Measurements from ENCODE around the gene GADD45G.

GADD45G gene

GRCh38 chr9:89579741-89580385, 24.9 kb upstream of the GADD45G start:
- H3K4me3 ChIP-seq (ENCODE audit: low read length) = no peak overlapping the region
- DNase-seq (ENCODE audit: low read depth) = no peak
- TF ChIP-seq, protein P1, sequence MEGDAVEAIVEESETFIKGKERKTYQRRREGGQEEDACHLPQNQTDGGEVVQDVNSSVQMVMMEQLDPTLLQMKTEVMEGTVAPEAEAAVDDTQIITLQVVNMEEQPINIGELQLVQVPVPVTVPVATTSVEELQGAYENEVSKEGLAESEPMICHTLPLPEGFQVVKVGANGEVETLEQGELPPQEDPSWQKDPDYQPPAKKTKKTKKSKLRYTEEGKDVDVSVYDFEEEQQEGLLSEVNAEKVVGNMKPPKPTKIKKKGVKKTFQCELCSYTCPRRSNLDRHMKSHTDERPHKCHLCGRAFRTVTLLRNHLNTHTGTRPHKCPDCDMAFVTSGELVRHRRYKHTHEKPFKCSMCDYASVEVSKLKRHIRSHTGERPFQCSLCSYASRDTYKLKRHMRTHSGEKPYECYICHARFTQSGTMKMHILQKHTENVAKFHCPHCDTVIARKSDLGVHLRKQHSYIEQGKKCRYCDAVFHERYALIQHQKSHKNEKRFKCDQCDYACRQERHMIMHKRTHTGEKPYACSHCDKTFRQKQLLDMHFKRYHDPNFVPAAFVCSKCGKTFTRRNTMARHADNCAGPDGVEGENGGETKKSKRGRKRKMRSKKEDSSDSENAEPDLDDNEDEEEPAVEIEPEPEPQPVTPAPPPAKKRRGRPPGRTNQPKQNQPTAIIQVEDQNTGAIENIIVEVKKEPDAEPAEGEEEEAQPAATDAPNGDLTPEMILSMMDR (conservative IDR thresholded peaks at IDR 0.05; ENCODE audit: low read length) = no peak

GRCh38 chr9:89586311-89586710, 18.5 kb upstream of the GADD45G start:
- TF ChIP-seq, protein P1 (conservative IDR thresholded peaks at IDR 0.05; ENCODE audit: low read length) = no peak
- no peak overlapping the region for H3K4me3 ChIP-seq (ENCODE audit: low read length)
- no peak for DNase-seq (ENCODE audit: low read depth)

GRCh38 chr9:89588271-89588879, 16.4 kb upstream of the GADD45G start:
- TF ChIP-seq, protein P1 (conservative IDR thresholded peaks at IDR 0.05; ENCODE audit: low read length) = no peak
- no peak for DNase-seq (ENCODE audit: low read depth)
- no peak overlapping the region for H3K4me3 ChIP-seq (ENCODE audit: low read length)

DNA sequence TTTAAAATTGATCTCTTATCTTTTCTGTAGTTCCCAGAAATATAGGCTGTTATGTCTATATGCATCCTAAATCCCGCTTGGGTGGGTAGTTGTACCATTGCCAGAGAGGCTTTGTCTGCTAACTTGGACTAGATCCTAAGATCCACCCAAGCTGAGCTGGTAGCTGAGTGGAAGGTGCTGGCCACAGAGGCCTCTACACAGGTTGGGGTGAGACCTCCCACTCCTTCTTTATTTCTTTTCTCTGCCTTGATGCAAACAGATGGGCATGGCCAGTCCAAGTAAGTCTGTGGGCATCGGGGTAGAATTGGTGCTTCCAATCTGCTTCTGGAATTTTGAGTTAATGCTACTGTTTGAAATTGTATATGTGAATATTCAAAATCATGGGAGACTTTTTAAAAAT, 14.4 kb upstream of the GADD45G start:
- H3K4me3 ChIP-seq (ENCODE audit: low read length) = no peak overlapping the region
- no peak for DNase-seq (ENCODE audit: low read depth)
- TF ChIP-seq, protein P1 (conservative IDR thresholded peaks at IDR 0.05; ENCODE audit: low read length) = no peak

- DNase-seq (ENCODE audit: low read depth) = no peak
- TF ChIP-seq, protein P1 (conservative IDR thresholded peaks at IDR 0.05; ENCODE audit: low read length) = no peak
- no peak overlapping the region for H3K4me3 ChIP-seq (ENCODE audit: low read length)
Observed at GRCh38 chr9:89591274-89592212, 13.3 kb upstream of the GADD45G start.

GRCh38 chr9:89592213-89592815, 12.5 kb upstream of the GADD45G start:
- H3K4me3 ChIP-seq (ENCODE audit: low read length) = no peak overlapping the region
- TF ChIP-seq, protein P1 (conservative IDR thresholded peaks at IDR 0.05; ENCODE audit: low read length) = no peak
- no peak for DNase-seq (ENCODE audit: low read depth)
